Left renal cortex interstitium (tissue), 4 donors: Measurements from ENCODE around the gene CLDN16. TPM values are rescaled to one million over a fixed set of nuclear protein-coding genes. Genes with fewer than 3 reads are reported as not detected.
A peak's percentile ranks its signal among the peaks of the same experiment; 100 is the strongest.

Source experiments
- DNase-seq, 4 donors: peaks; one replicate each; pipeline ENCODE4 v3.0.0-alpha.2; 2013; ENCODE audit warnings: low read depth in 4 of 4, low spot score in 2 of 4, missing footprints in 1 of 4
- polyA plus RNA-seq, 4 donors: library from polyadenylated mRNA; unstranded; fragments of 120-200 nt; gene quantifications; one replicate each; pipeline ENCODE4 v1.2.1, GENCODE V29; 2013; ENCODE audit not compliant: insufficient read length in 4 of 4

Gene CLDN16, protein sequence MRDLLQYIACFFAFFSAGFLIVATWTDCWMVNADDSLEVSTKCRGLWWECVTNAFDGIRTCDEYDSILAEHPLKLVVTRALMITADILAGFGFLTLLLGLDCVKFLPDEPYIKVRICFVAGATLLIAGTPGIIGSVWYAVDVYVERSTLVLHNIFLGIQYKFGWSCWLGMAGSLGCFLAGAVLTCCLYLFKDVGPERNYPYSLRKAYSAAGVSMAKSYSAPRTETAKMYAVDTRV
- 10 to 100 TPM; 31.3 to 55.7 (median 43.1) TPM for polyA plus RNA-seq

DNA sequence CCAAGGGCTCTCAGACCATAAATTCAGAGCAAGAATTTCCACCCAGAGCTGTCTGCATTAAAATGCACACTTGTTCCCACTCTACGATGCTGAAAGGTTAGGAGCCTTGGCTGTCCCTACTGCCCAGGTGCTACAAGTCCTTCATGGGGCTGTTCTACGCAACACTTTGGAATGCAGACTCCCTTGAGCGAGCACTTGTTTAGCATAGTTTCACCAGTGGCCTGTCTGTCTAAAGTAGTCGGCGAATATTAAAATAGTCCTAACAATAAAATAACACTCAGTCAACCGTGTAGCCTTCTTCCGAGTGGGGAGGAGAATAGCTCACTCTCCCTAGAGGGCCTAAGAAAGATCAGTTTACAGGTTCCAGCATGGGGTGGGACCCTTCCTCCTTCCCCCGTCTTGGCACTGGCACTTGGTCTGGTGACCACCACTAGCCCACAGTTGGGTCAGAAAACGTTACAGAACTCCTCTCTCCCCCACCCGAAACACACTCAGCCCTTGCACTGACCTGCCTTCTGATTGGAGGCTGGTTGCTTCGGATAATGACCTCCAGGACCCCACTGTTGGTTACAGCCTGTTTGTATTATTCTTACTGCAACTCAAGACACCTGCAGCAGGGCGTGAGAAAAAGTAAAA lies at the start of gene CLDN16:
Gene CLDN16 (plus strand): TSS at position 586 of the 636 bp plus-strand sequence. CDS start 167 bp downstream, outside the sequence.
- DNase-seq = peak in 1 of 4 donors; percentile 2

DNA sequence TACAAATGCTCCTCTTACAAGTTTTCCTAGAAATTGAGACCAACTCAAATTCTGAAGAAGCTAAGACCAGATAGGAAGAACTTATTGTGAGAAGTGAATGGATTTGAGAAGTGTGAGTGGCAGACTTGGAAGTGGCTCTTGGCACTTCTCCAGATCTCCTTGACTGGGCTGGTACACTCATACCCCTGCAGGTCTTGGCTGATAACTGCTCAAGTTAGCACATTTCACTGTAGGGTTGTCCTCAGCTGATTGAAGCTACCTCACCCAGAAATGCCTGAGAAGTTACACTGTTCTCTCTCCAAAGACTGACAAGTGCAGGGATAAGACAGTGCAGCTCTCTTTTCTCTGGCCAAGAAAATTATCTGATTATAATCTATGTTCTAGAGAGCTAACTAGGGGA lies 49.2 kb upstream of the CLDN16 start:
- DNase-seq = no peak

- no peak for DNase-seq
Measured at GRCh38 chr3:190339130-190339529, 48.8 kb upstream of the CLDN16 start.

DNA sequence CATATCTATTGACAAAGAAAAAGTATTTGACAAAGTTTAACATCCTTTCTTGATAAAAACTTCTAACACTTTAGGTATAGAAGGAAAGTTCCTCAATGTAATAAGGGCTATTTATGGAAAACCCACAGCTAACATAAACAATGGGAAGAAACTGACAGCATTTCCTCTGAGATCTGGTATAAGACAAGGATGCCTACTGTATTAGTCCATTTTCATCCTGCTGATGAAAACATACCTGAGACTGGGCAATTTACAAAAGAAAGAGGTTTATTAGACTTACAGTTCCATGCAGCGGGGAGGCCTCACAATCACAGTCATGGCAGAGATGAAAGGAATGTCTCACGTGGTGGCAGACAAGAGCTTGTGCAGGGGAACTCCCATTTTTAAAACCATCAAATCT lies 47.9 kb upstream of the CLDN16 start:
- no peak for DNase-seq

DNA sequence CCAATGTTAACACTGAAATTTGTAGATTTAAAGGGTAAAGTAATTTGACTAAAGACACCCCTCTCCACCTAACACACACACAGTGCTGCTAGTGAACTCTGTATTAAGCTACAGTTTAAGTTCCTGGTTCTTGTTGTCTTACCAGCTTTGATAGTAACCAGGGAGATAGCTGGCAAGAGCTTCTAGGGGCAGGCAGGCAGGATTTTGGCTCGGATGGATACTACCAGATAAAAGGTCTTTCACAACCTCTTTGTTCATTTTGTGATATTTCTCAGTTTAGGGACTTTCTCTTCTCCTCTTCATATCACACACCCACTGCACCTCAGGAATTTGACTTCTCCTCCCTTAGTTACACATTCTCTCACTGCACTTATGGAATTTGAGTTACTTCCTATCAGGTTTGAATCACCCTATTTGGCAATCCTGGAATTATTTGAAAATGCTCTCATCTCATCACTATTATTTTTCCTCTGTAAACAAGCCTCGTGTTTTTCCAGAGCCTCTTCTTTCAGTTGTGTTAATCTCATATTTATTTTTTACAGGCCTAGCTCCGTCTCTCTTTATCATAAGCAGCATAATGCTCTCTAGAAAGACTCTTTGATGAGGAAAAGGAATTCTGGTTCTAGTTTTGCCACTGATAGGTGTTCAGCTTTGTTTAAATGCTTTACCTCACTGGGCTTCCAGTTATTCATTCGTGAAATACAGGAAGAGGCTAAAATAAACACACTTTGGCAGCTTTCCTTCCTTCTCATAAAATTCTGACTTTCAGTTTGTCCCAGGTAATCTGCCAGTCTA lies 42.7 kb upstream of the CLDN16 start:
- peak in 1 of 4 donors; percentile 23 for DNase-seq

DNA sequence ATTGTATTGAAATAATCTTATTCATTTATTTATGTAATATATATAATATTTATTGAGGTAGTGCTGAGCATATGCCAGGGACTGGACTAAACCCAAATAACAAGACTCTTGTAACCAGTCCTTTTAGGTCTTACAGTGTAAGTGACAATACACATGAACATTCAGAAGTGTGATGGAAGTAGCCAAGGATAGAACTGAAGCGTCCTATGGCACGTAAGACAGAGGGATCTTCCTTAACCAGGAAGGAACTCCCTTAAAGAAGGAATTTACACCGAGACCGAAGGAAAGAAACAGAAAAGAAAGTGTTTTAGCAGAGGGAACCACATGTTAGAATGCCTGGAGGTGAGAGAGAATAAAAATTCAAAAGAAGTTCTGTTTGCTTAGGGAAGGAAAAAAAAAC lies 42.1 kb upstream of the CLDN16 start:
- DNase-seq = no peak

- DNase-seq = no peak
Measured at GRCh38 chr3:190346541-190346940, 41.4 kb upstream of the CLDN16 start.

GRCh38 chr3:190352861-190353457 lies 35.0 kb upstream of the CLDN16 start:
- DNase-seq = no peak

DNA sequence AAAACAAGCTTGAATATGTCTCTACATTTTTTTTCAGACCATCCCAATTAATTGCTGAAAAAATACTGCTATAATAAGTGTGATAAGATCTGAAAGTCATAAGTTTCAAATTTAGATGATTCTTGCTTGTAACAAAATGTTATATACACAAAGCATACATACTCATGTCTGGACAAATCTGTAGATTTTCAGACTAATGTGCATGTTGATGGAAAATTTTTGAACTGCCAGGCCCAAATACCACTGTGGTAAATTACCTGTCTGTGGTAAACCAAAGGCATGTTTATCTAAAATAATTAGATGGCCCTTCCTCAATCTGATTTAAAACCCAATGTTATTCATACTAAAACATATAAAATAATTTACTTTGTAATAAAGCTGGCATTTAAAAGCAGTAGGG lies 31.7 kb upstream of the CLDN16 start:
- DNase-seq = no peak

DNA sequence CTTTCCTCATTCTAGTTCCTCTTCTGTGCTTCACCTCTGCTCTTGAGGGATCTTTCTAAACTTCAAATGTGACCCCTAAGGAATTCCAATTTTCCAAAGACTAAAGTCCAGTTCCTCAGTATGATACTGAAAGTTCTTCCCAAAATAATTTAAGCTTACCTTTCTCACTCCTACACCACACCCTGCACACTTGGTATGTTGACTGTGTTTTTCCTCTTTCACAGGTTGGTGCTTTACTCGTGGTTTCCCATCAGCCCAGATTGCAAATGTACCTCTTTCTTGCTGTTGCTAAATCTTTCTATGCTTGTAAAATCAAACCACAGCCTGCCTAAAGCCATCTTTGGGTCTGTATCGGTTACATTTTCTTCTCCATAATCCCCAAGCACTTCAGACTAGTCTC lies 30.5 kb upstream of the CLDN16 start:
- DNase-seq = no peak

GRCh38 chr3:190359813-190360212 lies 28.1 kb upstream of the CLDN16 start:
- DNase-seq = no peak

DNA sequence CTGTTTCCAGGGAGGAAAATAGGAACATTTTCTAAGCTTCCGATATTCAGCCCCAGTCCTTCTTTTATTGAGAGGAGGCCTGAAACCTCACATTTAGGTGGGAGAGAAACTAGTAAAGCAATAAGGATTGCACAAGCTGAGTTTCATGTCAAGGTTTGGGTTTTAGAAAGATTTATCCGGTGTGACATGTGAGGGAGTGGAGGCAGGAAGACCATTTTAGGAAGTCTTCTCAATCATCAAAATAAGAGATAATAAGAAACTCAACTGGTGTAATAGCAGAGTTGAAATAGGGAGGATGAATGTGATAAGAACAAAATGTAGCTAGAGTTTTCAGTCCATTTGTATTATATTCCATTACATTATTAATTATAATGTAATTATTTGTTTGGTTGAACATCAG lies 27.7 kb upstream of the CLDN16 start:
- no peak for DNase-seq

DNA sequence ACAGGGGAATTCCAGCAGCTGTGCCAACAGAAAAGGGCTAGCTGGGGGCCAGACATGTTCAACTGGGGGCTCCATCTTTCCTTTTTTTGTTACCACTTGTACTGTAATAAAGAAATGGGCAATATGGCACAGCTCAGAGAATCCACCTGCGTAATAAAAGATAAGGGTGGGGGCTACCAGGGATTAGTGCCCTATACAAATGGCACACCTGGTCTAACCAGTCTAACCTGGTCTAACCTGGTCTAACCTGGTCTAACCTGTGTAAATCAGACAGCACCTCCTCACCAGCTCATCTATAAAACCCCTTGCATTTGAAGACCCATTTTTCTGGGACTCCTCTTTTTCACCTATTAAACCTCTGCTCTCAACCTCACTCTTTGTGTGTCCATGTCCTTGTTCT lies 26.2 kb upstream of the CLDN16 start:
- DNase-seq = no peak

DNA sequence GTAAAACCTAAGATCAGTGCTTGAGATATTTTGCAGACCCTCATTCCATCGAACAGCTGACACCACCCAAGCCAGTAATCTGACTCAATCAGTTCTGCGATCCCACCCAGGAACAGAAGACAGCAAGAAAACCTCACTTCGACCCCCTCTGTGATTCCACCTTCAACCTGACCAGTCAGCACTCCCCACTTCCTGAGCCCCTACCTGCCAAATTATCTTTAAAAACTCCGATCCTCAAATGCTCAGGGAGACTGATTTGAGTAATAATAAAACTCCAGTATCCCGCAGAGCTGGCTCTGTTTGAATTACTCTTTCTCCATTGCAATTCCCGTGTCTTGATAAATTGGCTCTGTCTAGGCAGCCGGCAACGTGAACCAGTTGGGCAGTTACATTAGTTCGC lies 25.7 kb upstream of the CLDN16 start:
- no peak for DNase-seq

GRCh38 chr3:190366133-190366532 lies 21.8 kb upstream of the CLDN16 start:
- DNase-seq = no peak

DNA sequence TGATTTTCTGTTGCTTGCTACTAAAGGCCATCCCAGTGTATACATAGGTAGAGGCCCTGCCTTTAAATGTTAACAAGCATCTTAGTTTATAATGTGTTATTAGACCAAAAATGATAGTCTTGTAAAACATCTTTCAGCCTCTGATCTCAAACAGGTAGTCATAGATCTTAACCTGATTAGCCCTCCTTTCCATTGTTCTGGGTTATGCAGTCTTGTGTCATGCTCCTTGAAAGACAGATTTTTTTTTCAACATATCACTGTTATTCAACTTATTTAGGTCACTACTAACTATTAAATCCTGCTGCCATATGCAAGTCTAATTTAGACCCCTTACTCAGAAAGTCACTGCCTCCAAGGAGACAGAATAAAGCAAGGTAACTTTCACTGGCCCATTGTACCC lies 19.1 kb upstream of the CLDN16 start:
- DNase-seq = no peak

GRCh38 chr3:190369668-190370295 lies 18.2 kb upstream of the CLDN16 start:
- no peak for DNase-seq

GRCh38 chr3:190370369-190370768 lies 17.6 kb upstream of the CLDN16 start:
- no peak for DNase-seq

GRCh38 chr3:190371152-190371551 lies 16.8 kb upstream of the CLDN16 start:
- no peak for DNase-seq

DNA sequence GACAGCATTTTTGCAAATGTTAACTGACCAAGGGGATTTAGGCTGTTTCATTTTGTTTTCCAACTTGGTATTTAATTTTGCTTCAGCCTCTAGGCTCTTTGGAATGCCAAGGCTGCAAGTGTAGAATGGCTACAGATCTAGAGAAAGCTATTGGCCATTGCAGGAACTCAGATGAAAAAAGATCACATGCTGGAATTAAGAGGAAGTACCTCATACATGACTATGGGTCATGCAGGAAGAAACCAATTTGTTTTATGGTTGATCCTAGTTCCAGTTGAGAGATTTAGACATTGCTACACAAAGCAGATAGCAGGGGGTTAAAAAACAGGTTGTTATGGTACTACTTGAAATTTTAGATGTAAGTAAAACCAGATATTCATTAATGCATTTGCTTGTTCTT lies 12.7 kb upstream of the CLDN16 start:
- DNase-seq = no peak

- DNase-seq = no peak
Measured at GRCh38 chr3:190375671-190376070, 12.3 kb upstream of the CLDN16 start.
